Dedifferentiated amniotic fluid mesenchymal stem cell (primary cell): Measurements from ENCODE around the gene SMIM31.

Experiments
- DNase-seq: peaks from one replicate; pipeline ENCODE4 v3.0.0-alpha.2; 2016; ENCODE audit errors: extremely low spot score

The SMIM31 gene

GRCh38 chr4:164753873-164754488 is at the start of gene SMIM31:
Gene SMIM31, plus strand, starts transcription at chr4:164754131. Its CDS starts 16,313 bp downstream, at chr4:164770444.
- DNase-seq, result no peak

GRCh38 chr4:164706675-164707074 is 47.3 kb upstream of the SMIM31 start:
- no peak for DNase-seq

GRCh38 chr4:164716901-164717300 is 37.0 kb upstream of the SMIM31 start:
- DNase-seq, result no peak

- DNase-seq, result no peak
These were observed 35.1 kb upstream of the SMIM31 start for GRCh38 chr4:164718827-164719226.

- DNase-seq, result no peak
These were observed 28.9 kb upstream of the SMIM31 start for GRCh38 chr4:164725066-164725465.

GRCh38 chr4:164730705-164731393 is 23.1 kb upstream of the SMIM31 start:
- DNase-seq, result no peak

- DNase-seq, result peak; percentile 33
These were observed 22.0 kb upstream of the SMIM31 start for GRCh38 chr4:164731827-164732474.

- DNase-seq, result no peak
These were observed 19.4 kb upstream of the SMIM31 start for GRCh38 chr4:164734484-164734883.

GRCh38 chr4:164748375-164748774 is 5.6 kb upstream of the SMIM31 start:
- DNase-seq, result peak; percentile 42

GRCh38 chr4:164755432-164755831 is 1.5 kb downstream of the SMIM31 start:
- no peak for DNase-seq

- DNase-seq, result no peak
These were observed 2.8 kb downstream of the SMIM31 start for GRCh38 chr4:164756686-164757085.

GRCh38 chr4:164761241-164761640 is 7.3 kb downstream of the SMIM31 start:
- no peak for DNase-seq

- no peak for DNase-seq
These were observed 7.9 kb downstream of the SMIM31 start for GRCh38 chr4:164761746-164762275.

- DNase-seq, result no peak
These were observed 11.2 kb downstream of the SMIM31 start for GRCh38 chr4:164765096-164765495.

- no peak for DNase-seq
These were observed 11.9 kb downstream of the SMIM31 start for GRCh38 chr4:164765833-164766232.

GRCh38 chr4:164768516-164768915 is 14.6 kb downstream of the SMIM31 start:
- DNase-seq, result no peak

GRCh38 chr4:164770010-164770724 is 16.2 kb downstream of the SMIM31 start:
- no peak for DNase-seq

GRCh38 chr4:164771088-164771487 is 17.2 kb downstream of the SMIM31 start:
- no peak for DNase-seq

- DNase-seq, result no peak
These were observed 18.1 kb downstream of the SMIM31 start for GRCh38 chr4:164772076-164772475.

GRCh38 chr4:164779080-164779479 is 25.1 kb downstream of the SMIM31 start:
- DNase-seq, result no peak

- no peak for DNase-seq
These were observed 25.9 kb downstream of the SMIM31 start for GRCh38 chr4:164779811-164780216.

- no peak for DNase-seq
These were observed 26.9 kb downstream of the SMIM31 start for GRCh38 chr4:164780839-164781238.
